ENCODE results near the gene RNASE9. TPM values are rescaled to one million over a fixed set of nuclear protein-coding genes. Genes with fewer than 3 reads are reported as not detected.

RNASE9 gene
- total RNA-seq, 1 donor = not detected

DNA sequence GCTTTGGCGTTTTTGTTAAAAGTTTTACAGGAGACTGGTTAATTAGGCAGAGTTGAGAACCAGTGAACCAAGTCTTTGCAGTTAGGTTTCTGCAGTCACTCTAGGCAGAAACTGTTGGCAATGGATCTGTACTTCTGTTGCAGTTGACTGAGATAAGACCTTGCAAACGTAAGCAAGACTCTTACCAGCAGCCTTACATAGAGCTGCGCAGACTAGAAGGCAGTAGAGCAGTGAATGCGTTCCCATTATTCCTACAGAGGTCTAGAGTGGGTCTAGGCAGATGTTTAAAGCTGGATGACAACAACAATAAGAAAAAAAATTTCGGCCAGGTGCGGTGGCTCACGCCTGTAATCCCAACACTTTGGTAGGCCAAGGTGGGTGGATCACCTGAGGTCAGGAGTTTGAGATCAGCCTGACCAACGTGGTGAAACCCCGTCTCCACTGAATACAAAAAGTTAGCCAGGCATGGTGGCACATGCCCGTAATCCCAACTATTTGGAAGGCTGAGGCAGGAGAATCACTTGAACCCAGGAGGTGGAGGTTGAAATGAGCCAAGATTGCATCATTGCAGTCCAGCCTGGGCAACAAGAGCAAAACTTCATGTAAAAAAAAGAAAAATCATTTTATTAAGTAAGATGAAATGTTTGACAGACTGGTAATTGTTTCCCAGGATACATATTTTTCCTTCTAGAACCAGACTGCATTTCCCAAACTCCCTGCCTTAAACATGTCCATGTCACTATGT is 12.3 kb downstream of the RNASE9 start:
- H3K27ac ChIP-seq (ENCODE audit: low read depth, low read length) = no peak overlapping the region
- no peaks in the 10 kb centered on the region for H3K9me3 ChIP-seq (ENCODE audit: low read depth, low read length)
- H3K4me1 ChIP-seq (ENCODE audit: insufficient read depth, low read length) = no peaks in the 10 kb centered on the region
- no peak overlapping the region for H2AFZ ChIP-seq (ENCODE audit: low read length)
- no peaks in the 10 kb centered on the region for H3K36me3 ChIP-seq (ENCODE audit: insufficient read depth, low read length)
- no peaks in the 10 kb centered on the region for H4K20me1 ChIP-seq (ENCODE audit: insufficient read depth, low read length)
- TF ChIP-seq, protein P1, sequence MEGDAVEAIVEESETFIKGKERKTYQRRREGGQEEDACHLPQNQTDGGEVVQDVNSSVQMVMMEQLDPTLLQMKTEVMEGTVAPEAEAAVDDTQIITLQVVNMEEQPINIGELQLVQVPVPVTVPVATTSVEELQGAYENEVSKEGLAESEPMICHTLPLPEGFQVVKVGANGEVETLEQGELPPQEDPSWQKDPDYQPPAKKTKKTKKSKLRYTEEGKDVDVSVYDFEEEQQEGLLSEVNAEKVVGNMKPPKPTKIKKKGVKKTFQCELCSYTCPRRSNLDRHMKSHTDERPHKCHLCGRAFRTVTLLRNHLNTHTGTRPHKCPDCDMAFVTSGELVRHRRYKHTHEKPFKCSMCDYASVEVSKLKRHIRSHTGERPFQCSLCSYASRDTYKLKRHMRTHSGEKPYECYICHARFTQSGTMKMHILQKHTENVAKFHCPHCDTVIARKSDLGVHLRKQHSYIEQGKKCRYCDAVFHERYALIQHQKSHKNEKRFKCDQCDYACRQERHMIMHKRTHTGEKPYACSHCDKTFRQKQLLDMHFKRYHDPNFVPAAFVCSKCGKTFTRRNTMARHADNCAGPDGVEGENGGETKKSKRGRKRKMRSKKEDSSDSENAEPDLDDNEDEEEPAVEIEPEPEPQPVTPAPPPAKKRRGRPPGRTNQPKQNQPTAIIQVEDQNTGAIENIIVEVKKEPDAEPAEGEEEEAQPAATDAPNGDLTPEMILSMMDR (IDR thresholded peaks at IDR 0.05; ENCODE audit: extremely low read depth, low read depth, low read length) = no peak
- H3K4me3 ChIP-seq (ENCODE audit: insufficient read depth, low read length) = no peak overlapping the region
- no peaks in the 10 kb centered on the region for H3K27me3 ChIP-seq (ENCODE audit: insufficient read depth, low read length)
- DNase-seq (ENCODE audit: insufficient read length, low spot score, missing footprints) = no peak
- H3K79me2 ChIP-seq (ENCODE audit: insufficient read depth, low read length) = no peaks in the 10 kb centered on the region
- H3K4me2 ChIP-seq (ENCODE audit: insufficient read depth, low read length) = no peak overlapping the region

DNA sequence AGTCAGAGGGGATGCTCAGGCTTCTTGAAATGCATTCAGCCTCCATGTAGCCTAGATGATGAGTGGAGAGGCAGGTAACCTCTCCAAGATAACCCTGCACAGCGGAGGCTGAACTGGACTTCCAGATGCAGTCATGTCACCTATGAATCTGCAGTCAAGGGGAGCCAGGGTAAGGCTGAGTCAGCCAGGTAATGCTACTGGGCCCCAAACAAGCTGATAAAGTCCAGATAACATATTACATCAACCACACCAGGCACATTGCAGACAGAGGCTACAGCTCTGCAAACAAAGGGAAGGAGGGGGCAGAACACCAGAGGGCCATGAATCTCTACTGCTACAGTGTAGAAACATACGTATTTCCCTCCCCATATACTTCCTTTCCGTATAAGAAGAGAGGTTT is 14.0 kb downstream of the RNASE9 start:
- no peaks in the 10 kb centered on the region for H3K36me3 ChIP-seq (ENCODE audit: insufficient read depth, low read length)
- H3K4me2 ChIP-seq (ENCODE audit: insufficient read depth, low read length) = no peak overlapping the region
- no peaks in the 10 kb centered on the region for H3K27me3 ChIP-seq (ENCODE audit: insufficient read depth, low read length)
- DNase-seq (ENCODE audit: insufficient read length, low spot score, missing footprints) = no peak
- no peak overlapping the region for H3K27ac ChIP-seq (ENCODE audit: low read depth, low read length)
- H3K79me2 ChIP-seq (ENCODE audit: insufficient read depth, low read length) = no peaks in the 10 kb centered on the region
- no peaks in the 10 kb centered on the region for H3K9me3 ChIP-seq (ENCODE audit: low read depth, low read length)
- no peaks in the 10 kb centered on the region for H3K4me1 ChIP-seq (ENCODE audit: insufficient read depth, low read length)
- H3K4me3 ChIP-seq (ENCODE audit: insufficient read depth, low read length) = no peak overlapping the region
- H4K20me1 ChIP-seq (ENCODE audit: insufficient read depth, low read length) = no peaks in the 10 kb centered on the region
- TF ChIP-seq, protein P1 (IDR thresholded peaks at IDR 0.05; ENCODE audit: extremely low read depth, low read depth, low read length) = no peak
- no peak overlapping the region for H2AFZ ChIP-seq (ENCODE audit: low read length)

DNA sequence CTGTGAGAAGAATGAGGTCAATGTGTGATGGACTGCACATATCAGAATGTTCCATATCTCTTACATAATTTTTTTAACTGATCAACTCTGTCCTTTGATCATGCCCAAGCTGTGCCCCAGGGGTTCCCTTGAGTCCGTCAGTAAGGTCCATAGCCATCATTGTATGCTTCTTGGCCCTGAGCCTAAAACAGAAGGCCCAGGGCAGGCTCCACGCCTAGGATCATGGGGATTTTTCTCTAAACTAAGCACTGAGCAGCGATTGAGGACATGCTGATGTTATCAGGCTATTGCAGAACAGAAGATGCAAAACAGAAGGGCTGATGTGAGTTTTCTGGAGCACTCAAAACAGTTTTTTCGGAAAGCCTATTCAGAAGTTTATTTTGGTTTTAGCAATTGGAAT is 20.9 kb downstream of the RNASE9 start:
- Histone ChIP-seq H3K79me2 (ENCODE audit: insufficient read depth, low read length) (no peaks in the 10 kb centered on the region), H3K4me1 (ENCODE audit: insufficient read depth, low read length) (no peaks in the 10 kb centered on the region), H3K4me2 (ENCODE audit: insufficient read depth, low read length) (no peak overlapping the region), H3K4me3 (ENCODE audit: insufficient read depth, low read length) (no peak overlapping the region), H3K36me3 (ENCODE audit: insufficient read depth, low read length) (no peaks in the 10 kb centered on the region), H3K27ac (ENCODE audit: low read depth, low read length) (no peak overlapping the region), H3K27me3 (ENCODE audit: insufficient read depth, low read length) (no peaks in the 10 kb centered on the region), H4K20me1 (ENCODE audit: insufficient read depth, low read length) (no peaks in the 10 kb centered on the region), H2AFZ (ENCODE audit: low read length) (no peak overlapping the region), H3K9me3 (ENCODE audit: low read depth, low read length) (no peaks in the 10 kb centered on the region)
- TF ChIP-seq, protein P1 (IDR thresholded peaks at IDR 0.05; ENCODE audit: extremely low read depth, low read depth, low read length) = no peak
- no peak for DNase-seq (ENCODE audit: insufficient read length, low spot score, missing footprints)

DNA sequence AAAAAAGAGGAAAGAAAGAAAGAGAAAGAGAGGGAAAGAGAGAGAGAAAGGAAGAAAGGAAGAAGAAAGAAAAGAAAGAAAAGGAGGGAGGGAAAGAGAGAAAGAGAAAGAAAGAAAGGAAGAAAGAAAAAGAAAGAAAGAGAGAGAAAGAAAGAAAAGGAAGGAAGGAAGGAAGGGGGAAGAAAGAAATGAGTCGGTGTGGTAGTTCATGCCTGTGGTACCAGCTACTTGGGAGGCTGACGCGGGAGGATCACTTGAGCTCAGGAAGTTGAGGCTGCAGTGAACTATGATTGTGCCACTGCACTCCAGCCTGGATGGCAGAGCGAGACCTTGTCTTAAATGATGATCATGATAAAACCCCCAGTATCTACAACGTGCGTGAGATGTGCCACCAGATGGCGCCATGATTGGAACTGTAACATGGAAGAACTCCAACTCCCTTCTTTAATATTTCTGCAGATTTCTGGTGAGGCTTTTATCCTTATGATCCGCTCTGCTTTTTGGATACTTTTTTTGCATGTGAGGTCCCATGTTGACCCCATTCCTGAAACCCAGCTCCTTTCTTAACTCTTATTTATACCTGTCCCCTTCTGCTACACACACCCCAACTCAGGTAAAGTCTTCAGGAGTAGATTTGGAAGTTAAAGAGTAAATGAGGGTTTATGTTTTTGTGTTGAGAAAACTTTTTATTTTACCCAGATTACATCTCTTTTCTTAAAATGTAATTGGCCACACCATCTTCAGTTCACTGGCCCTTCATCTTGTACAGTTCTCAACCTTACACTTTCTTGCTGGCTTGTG is 29.9 kb downstream of the RNASE9 start:
- Histone ChIP-seq H3K4me1 (ENCODE audit: insufficient read depth, low read length) (no peaks in the 10 kb centered on the region), H4K20me1 (ENCODE audit: insufficient read depth, low read length) (no peaks in the 10 kb centered on the region), H3K9me3 (ENCODE audit: low read depth, low read length) (no peaks in the 10 kb centered on the region), H3K27me3 (ENCODE audit: insufficient read depth, low read length) (peaks cover 3% of the 10 kb centered on the region), H3K27ac (ENCODE audit: low read depth, low read length) (no peak overlapping the region), H3K4me2 (ENCODE audit: insufficient read depth, low read length) (peak overlapping the region; percentile 53), H3K36me3 (ENCODE audit: insufficient read depth, low read length) (no peaks in the 10 kb centered on the region), H2AFZ (ENCODE audit: low read length) (peak overlapping the region; percentile 68), H3K4me3 (ENCODE audit: insufficient read depth, low read length) (no peak overlapping the region), H3K79me2 (ENCODE audit: insufficient read depth, low read length) (no peaks in the 10 kb centered on the region)
- TF ChIP-seq, protein P1 (IDR thresholded peaks at IDR 0.05; ENCODE audit: extremely low read depth, low read depth, low read length) = peak; percentile 76
- DNase-seq (ENCODE audit: insufficient read length, low spot score, missing footprints) = peak; percentile 47

Data from osteoblast (primary cell).